A673 (cell line): ENCODE data around the gene HOXA3. TPM values are rescaled to one million over a fixed set of nuclear protein-coding genes. Genes with fewer than 3 reads are reported as not detected.

Experiments used
- BruUV-seq: library from RNA; stranded (reverse); fragments of 400-500 nt; replicated peaks from 2 replicates; lab custom pipeline; 2021; lab: Mats Ljungman, UMichigan
- CTCF ChIA-PET: fragments of 300-600 bp; sonication (Branson Sonifier 250); formaldehyde crosslinking; loops from one replicate; lab custom pipeline; 2022; ENCODE audit warnings: antibody characterized with exemption; lab: Charles Lee
- POLR2A ChIA-PET: fragments of 300-600 bp; sonication (Branson Sonifier 250); formaldehyde crosslinking; loops from one replicate; lab custom pipeline; 2022; ENCODE audit warnings: antibody characterized with exemption; ENCODE audit not compliant: low non-redundant PET; lab: Charles Lee
- DNase-seq: peaks from one replicate; pipeline ENCODE4 v3.0.0-alpha.2; 2015; ENCODE audit warnings: low spot score
- H3K27ac ChIP-seq: fragments of 200-600 bp; sonication (generic); 2 replicates; pipeline ENCODE4 v1.5.1; 2016; ENCODE audit warnings: mixed run types, low read depth, mild to moderate bottlenecking, mixed read lengths, antibody characterized with exemption, low read length; ENCODE audit not compliant: poor library complexity, severe bottlenecking
- H3K27me3 ChIP-seq: fragments of 200-600 bp; sonication (generic); replicated peaks from 2 replicates; pipeline ENCODE4 v1.6.1; 2017; ENCODE audit warnings: mixed run types, low read depth, mild to moderate bottlenecking, mixed read lengths, antibody characterized with exemption, low read length; ENCODE audit not compliant: insufficient read depth, poor library complexity
- H3K36me3 ChIP-seq: fragments of 200-600 bp; sonication (generic); 2 replicates; pipeline ENCODE4 v1.6.1; 2016; ENCODE audit warnings: mixed run types, mild to moderate bottlenecking, mixed read lengths, antibody characterized with exemption, low read length; ENCODE audit not compliant: insufficient read depth, poor library complexity, severe bottlenecking
- H3K4me1 ChIP-seq: fragments of 200-600 bp; sonication (generic); 2 replicates; pipeline ENCODE4 v1.6.1; 2017; ENCODE audit warnings: mixed run types, mild to moderate bottlenecking, mixed read lengths, antibody characterized with exemption, low read length; ENCODE audit not compliant: insufficient read depth, poor library complexity, severe bottlenecking
- H3K4me3 ChIP-seq: fragments of 200-600 bp; sonication (generic); 2 replicates; pipeline ENCODE4 v1.5.1; 2016; ENCODE audit warnings: low read depth, mixed run types, mild to moderate bottlenecking, mixed read lengths, low read length; ENCODE audit not compliant: poor library complexity, severe bottlenecking
- H3K9me3 ChIP-seq: fragments of 200-600 bp; sonication (generic); 2 replicates; pipeline ENCODE4 v1.6.1; 2016; ENCODE audit warnings: mixed run types, low read depth, mild to moderate bottlenecking, mixed read lengths, antibody characterized with exemption, low read length; ENCODE audit not compliant: poor library complexity, severe bottlenecking
- CTCF ChIP-seq: fragments of 300-800, 200-600 bp; sonication (generic); conservative IDR thresholded peaks from 2 replicates; pipeline ENCODE4 v1.5.1; 2017; ENCODE audit warnings: low read depth, mild to moderate bottlenecking, antibody characterized with exemption, low read length, moderate library complexity, mixed read lengths
- EZH2 ChIP-seq: fragments of 200-600 bp; sonication (generic); IDR thresholded peaks from 2 replicates; pipeline ENCODE4 v1.6.1; 2017; ENCODE audit warnings: borderline replicate concordance, low read depth, mild to moderate bottlenecking, mixed read lengths, antibody characterized with exemption, low read length; ENCODE audit not compliant: poor library complexity, severe bottlenecking
- intact Hi-C: fragments of 100-400 bp; cut with micrococcal nuclease; formaldehyde crosslinking; loops from one replicate; pipeline ENCODE4 v1.10.0; 2022; ENCODE audit not compliant: unreplicated experiment
- total RNA-seq: library from RNA; stranded (reverse); gene quantifications from 2 replicates; pipeline ENCODE4 v1.2.3, GENCODE V29; 2021

HOXA3 gene
- total RNA-seq, 1 experiment from 2014 or later, result not detected

- H3K27ac ChIP-seq, result no peak within 1 kb of the TSS
- BruUV-seq, result no TSS peak
- DNase-seq, result no peak
- no peak for TF ChIP-seq CTCF
- TF ChIP-seq EZH2, result no peak
- H3K9me3 ChIP-seq, result no peaks in the 10 kb centered on the region
- intact Hi-C loops, result no loop called here
- peak within 1 kb of the TSS; percentile 24 for H3K4me3 ChIP-seq
- H3K4me1 ChIP-seq, result no peaks in the 10 kb centered on the region
- peaks cover 99% of the 10 kb centered on the region for H3K27me3 ChIP-seq
- no peaks in the 10 kb centered on the region for H3K36me3 ChIP-seq
- CTCF ChIA-PET, result no interaction called here
- POLR2A ChIA-PET, result no interaction called here
These were observed 32.9 kb upstream of the HOXA3 start, which contains the start of gene HOXA11 for GRCh38 chr7:27185013-27185853. HOXA11 (minus strand) TSS chr7:27185232; CDS start chr7:27185144, 88 bp downstream.

GRCh38 chr7:27184337-27185012 lies 32.1 kb upstream of the HOXA3 start:
- CTCF ChIA-PET, result interaction anchor here (0.6 kb wide), 1 partner anchor 909 kb away, joined by 3 read pairs; no protein-coding TSS in a partner anchor
- Histone ChIP-seq H3K9me3 (no peaks in the 10 kb centered on the region), H3K27ac (no peak overlapping the region), H3K4me3 (peak overlapping the region; percentile 24), H3K27me3 (peaks cover 98% of the 10 kb centered on the region), H3K36me3 (no peaks in the 10 kb centered on the region), H3K4me1 (no peaks in the 10 kb centered on the region)
- intact Hi-C loops, result no loop called here
- TF ChIP-seq EZH2, result peak; percentile 100
- no peak for TF ChIP-seq CTCF
- DNase-seq, result no peak
- no TSS peak for BruUV-seq
- POLR2A ChIA-PET, result no interaction called here

GRCh38 chr7:27183682-27184336 lies 31.4 kb upstream of the HOXA3 start:
- H3K4me1 ChIP-seq, result no peaks in the 10 kb centered on the region
- H3K36me3 ChIP-seq, result no peaks in the 10 kb centered on the region
- no TSS peak for BruUV-seq
- H3K4me3 ChIP-seq, result peak overlapping the region; percentile 24
- intact Hi-C loops, result no loop called here
- H3K27me3 ChIP-seq, result peaks cover 98% of the 10 kb centered on the region
- peak; percentile 29 for DNase-seq
- no peak overlapping the region for H3K27ac ChIP-seq
- TF ChIP-seq CTCF, result no peak
- TF ChIP-seq EZH2, result no peak
- no peaks in the 10 kb centered on the region for H3K9me3 ChIP-seq
- ChIA-PET POLR2A (no interaction called here), CTCF (interaction anchor here (0.6 kb wide), 1 partner anchor 910 kb away, joined by 3 read pairs; no protein-coding TSS in a partner anchor)
